GM18870 (cell line): Measurements from ENCODE around the gene GIMAP8.
"Not testable (repeated sequence)": the region's sequence is repeated elsewhere in the genome, so short reads cannot be mapped to it uniquely, and the experiment has no call there.

Source experiments
- ATAC-seq: cut with Tn5 transposase; IDR thresholded peaks from one replicate; pipeline ENCODE4 v1.9.1; 2021; ENCODE audit warnings: moderate library complexity; ENCODE audit not compliant: unreplicated experiment

Gene GIMAP8

GRCh38 chr7:150434240-150434639, 16.2 kb upstream of the GIMAP8 start:
- ATAC-seq = no peak

- no peak for ATAC-seq
These were observed 15.4 kb upstream of the GIMAP8 start for GRCh38 chr7:150435047-150435389.

- ATAC-seq = peak; percentile 90
These were observed 14.9 kb upstream of the GIMAP8 start for GRCh38 chr7:150435390-150436073.

- ATAC-seq = no peak
These were observed 10.5 kb upstream of the GIMAP8 start for GRCh38 chr7:150439967-150440366.

GRCh38 chr7:150441524-150441923, 8.9 kb upstream of the GIMAP8 start:
- ATAC-seq = no peak

- ATAC-seq = no peak
These were observed 7.6 kb upstream of the GIMAP8 start for GRCh38 chr7:150442811-150443210.

GRCh38 chr7:150443793-150444540, 6.5 kb upstream of the GIMAP8 start:
- no peak for ATAC-seq

- no peak for ATAC-seq
These were observed 5.6 kb upstream of the GIMAP8 start for GRCh38 chr7:150444674-150445365.

- no peak for ATAC-seq
These were observed 4.0 kb upstream of the GIMAP8 start for GRCh38 chr7:150446288-150446938.

- ATAC-seq = no peak
These were observed 2.3 kb upstream of the GIMAP8 start for GRCh38 chr7:150447966-150448788.

- peak; percentile 65 for ATAC-seq
These were observed 1.7 kb upstream of the GIMAP8 start for GRCh38 chr7:150448789-150449147.

GRCh38 chr7:150449206-150449952, 1.1 kb upstream of the GIMAP8 start:
- ATAC-seq = no peak

GRCh38 chr7:150451097-150451793, 815 bp downstream of the GIMAP8 start:
- ATAC-seq = no peak

- no peak for ATAC-seq
These were observed 1.5 kb downstream of the GIMAP8 start for GRCh38 chr7:150451833-150452461.

- no peak for ATAC-seq
These were observed 2.8 kb downstream of the GIMAP8 start for GRCh38 chr7:150453181-150453580.

- no peak for ATAC-seq
These were observed 3.5 kb downstream of the GIMAP8 start for GRCh38 chr7:150453892-150454291.

GRCh38 chr7:150457064-150457463, 6.6 kb downstream of the GIMAP8 start:
- not testable (repeated sequence) for ATAC-seq

GRCh38 chr7:150458235-150458634, 7.8 kb downstream of the GIMAP8 start:
- ATAC-seq = no peak

- ATAC-seq = no peak
These were observed 8.3 kb downstream of the GIMAP8 start for GRCh38 chr7:150458756-150459155.
